Loucy (cell line): ENCODE measurements around the gene C13orf46.

Experiments
- CTCF ChIP-seq: fragments of 200-600 bp; sonication (generic); conservative IDR thresholded peaks from 2 replicates; pipeline ENCODE4 v1.5.1; 2014; ENCODE audit warnings: mild to moderate bottlenecking, antibody characterized with exemption, low read length
- EZH2phosphoT487 ChIP-seq: fragments of 200-600 bp; IDR thresholded peaks from 2 replicates; pipeline ENCODE4 v1.6.1; 2018; ENCODE audit warnings: antibody characterized with exemption, mild to moderate bottlenecking, moderate library complexity, borderline replicate concordance

- no peak for TF ChIP-seq CTCF
- no peak for TF ChIP-seq EZH2phosphoT487
Measured at GRCh38 chr13:113928685-113929627, 44.9 kb downstream of the C13orf46 start.
